GM19193 (cell line): ENCODE measurements around the gene LRRC30.

Experiments
- POLR2A ChIP-seq: IDR thresholded peaks from 4 replicates; pipeline ENCODE4 v1.6.1; 2011; ENCODE audit not compliant: insufficient read depth, insufficient read length; ENCODE audit errors: extremely low read depth

The LRRC30 gene

DNA sequence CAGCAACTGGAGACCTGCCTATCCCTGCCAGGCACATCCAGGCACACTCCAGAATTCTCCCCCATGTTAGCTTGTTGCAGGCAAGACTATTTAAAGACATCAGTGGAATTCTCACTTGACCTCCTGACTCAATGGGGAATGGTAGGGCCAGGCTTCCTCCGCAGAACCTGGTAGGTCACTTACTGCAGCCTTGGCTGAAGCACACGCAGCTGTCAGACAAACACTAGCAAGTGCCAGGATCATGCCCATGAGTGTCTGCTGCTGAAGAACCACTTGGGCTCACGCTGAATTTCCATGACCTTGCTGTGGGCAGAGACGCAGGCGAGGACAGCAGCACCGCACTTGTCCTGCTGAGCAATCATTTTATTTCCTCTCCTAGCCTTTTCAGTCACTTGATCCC is 3.2 kb downstream of the LRRC30 start:
- no peak for TF ChIP-seq POLR2A

DNA sequence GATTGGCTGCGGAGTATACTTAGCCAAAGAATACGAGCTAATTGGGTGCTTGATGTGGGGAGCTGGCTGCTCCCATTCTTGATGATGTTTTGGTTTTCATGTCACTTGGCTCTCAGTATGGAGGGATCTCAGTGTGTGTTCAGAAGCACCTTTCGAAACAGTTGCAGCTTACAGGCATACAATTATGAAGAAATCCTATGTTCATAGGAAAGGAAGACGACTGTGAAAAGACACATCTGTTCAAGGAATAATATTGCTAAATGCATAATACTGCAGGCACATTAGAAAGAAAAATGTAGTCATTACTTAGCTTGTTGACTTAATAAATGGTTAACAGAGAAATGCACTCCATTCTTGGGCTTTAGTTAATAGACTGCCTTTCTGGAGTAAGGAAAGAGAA is 4.1 kb downstream of the LRRC30 start:
- no peak for TF ChIP-seq POLR2A

DNA sequence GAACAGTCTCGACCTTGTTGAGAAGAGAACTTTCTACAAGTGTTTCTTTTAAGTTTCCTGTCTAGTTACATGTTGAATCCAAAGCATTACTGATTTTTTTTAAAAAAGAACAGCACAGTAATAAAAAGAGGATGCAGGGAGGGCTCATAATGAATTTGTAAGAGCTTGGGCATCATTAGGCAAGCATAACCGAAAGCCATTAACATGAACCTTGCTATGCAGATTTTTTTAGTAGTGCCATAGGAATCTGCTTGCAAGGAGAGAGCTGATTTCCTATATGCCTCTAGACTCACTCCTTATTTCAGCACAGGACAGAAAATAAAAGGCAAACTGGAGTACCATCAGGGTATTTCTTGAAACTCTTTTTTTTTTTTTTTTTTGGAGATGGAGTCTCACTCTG is 5.2 kb downstream of the LRRC30 start:
- TF ChIP-seq POLR2A, result no peak

DNA sequence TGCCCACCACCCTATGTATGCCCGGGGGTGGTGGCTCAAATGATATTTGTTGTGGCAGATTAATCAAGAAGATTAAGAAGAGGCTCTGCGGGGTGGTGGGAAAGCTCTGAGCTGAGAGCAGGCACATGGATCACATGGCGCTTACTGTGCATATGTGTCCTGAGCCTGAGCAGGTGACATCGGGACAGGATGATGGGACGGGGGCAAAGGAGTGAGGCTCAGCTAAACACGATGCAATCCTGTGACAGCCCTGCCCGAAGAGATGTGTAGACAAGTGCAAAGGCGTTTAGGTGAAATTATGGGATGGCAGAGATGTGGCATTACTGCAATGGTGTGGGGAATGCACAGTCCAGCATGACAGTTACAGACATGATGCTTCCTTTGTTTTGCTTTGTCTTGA is 6.0 kb downstream of the LRRC30 start:
- TF ChIP-seq POLR2A, result no peak

DNA sequence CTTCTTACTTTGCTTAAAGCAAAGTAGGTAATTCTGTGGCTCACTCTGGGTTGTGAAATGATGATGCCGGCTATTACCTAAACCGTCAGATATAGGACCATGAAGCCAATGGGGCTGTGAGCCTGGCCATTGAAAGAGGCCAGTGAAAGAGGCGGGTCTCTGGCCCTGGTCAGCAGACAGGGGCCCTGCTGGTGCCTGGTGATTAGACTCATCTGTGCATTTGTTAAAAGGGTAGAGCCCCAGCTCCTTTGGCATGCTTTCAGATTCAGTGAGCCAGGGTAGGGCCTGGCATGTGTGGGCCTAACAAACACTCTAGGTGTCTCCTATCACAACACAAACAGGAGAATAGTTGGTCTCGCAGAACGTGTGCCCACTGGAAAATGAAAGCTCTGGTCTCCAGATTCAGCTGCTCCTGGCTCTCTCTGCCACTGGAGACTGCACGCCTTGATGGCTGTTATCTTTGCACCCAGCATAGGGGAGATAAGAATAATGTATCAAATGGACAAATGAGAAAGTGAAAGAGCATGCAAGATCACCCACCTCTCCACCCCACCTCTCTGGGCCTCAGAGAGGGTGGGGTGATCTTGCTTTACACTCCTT is 6.9 kb downstream of the LRRC30 start:
- no peak for TF ChIP-seq POLR2A

DNA sequence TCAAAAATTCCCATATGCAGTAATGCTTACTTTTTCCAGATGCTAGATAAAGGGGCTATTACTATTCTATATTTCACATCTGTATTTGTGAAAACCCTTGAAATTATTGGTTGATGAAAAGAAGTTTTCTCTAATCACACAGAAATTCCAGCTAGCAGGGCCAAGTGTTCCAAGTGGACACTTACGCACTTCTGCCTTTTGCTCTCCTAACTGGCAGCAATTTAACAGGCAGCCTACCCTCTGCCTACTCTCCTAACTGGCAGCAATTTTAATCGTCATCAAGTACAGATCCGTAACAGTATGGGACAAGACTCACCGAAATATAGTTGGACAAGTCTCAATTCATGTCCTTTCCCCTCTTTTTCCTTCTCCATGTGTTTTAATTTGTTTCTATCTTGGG is 12.0 kb downstream of the LRRC30 start:
- no peak for TF ChIP-seq POLR2A

DNA sequence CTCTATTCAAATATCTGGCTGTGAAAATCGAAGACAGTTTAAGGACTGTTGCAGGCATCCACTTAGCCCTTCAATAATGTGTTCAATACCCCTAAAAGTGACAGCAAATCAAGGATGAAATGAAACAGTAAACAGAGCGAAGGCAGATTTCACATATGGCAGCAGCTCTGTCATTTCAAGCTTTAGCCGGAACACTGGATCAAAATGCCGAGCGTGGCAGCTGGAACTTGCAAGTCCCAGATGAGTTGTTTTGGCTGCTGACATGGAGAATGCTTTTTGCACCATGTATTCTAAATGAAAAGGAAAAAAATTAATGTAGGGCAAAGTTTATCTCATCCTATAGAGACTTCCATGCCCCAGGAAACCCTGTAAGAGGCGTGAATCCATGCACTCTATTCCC is 18.0 kb downstream of the LRRC30 start:
- no peak for TF ChIP-seq POLR2A

DNA sequence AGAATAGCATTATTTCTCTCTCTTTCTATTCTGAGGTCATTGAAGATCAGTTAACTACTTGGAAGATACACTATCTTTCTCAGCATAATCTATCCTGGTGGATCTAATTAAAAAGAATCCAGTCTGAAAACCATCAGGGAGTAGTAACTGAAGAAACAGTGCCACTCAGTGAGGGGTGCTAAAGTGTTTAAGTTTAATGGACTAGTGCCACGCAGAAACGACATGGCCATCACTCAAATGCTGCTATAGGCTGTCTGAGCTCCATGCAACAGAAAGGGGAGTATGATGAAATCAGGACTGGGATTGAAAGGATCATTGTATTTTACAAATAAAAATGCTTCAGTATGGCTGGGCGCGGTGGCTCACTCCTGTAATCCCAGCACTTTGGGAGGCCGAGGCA is 23.3 kb downstream of the LRRC30 start:
- TF ChIP-seq POLR2A, result no peak

DNA sequence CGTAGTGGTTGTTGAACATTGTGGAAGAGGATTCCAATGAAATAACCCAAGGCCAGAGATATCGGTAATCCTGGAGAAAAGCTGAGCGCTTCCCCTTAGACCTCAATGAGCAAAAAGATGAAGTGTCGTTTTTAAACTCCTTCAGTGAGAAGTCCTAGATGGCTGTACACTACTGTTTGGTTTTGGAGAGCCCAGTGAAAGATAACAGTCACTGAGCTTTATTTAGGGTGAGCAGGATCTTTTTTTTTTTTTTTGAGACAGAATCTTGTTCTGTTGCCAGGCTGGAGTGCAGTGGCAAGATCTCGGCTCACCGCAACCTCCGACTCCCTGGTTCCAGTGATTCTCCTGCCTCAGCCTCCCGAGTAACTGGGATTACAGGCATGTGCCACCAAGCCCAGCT is 24.2 kb downstream of the LRRC30 start:
- no peak for TF ChIP-seq POLR2A

DNA sequence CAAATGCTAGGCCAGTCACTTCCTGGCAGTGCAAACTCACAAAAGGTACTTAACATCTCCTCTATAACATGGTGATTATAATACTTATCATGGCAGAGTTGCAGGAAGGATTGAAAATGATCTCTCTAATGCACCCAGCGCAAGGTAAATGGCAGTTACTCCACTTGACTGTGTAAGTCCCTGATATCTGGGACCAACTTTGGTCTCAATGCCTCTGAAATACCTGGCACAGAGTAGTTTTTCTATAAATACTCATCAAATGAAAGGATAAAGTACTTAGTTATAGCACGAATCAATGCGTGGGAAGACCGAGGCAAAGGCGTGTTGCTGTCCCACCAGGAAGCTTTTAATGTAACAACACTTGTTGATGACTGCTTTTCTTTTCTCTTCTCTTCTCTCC is 24.8 kb downstream of the LRRC30 start:
- TF ChIP-seq POLR2A, result no peak

DNA sequence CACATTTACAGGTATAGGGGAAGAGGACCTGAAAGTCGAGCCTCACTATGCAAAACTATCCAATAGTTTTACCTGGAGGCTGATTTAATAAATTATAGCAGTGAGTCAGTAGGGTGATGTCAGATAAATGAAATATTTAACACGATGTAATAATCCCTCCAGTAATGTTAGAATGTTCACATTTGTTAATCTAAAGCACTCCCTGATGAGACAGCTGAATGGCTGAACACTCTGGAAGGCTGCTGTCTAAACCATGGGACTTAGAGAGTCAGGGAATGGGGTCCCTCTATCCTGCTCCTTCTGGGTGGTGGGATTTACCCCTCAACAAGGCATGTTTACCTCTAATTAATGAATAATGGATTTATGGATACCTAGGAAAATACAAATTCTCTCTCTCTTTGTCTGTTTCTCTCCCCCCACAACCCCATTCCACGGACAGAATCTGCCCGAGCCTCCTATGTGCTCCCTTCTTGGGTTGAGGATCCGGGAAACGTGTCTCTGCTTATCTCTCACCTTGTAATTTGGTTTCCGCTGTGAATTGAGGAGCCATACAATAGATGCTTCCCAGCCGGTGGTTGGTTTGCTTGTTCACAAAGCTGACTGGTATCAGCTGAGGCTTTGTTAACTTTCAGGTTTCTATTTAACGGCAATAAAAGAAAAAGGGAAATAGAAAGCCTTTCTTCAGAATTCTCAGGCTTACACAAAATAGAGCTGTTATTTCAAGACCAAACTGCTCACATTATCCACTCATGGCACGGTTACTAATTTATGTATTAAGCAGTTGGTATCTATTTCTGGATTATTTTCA is 25.9 kb downstream of the LRRC30 start:
- TF ChIP-seq POLR2A, result no peak

DNA sequence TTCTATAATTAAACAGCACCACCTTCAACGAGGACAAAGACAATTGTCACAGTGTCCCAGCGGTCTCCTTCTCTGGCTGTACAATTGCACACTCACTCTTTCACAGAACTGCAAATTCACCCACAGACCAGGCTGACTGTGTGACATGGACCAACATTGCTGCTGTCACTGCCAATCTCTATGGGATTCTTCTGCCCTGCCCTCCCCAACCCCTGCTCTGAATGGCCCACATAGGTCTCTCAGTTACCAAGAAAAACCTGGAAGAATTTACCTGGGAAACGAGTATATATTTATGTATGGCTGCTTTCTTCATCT is 26.5 kb downstream of the LRRC30 start:
- no peak for TF ChIP-seq POLR2A

DNA sequence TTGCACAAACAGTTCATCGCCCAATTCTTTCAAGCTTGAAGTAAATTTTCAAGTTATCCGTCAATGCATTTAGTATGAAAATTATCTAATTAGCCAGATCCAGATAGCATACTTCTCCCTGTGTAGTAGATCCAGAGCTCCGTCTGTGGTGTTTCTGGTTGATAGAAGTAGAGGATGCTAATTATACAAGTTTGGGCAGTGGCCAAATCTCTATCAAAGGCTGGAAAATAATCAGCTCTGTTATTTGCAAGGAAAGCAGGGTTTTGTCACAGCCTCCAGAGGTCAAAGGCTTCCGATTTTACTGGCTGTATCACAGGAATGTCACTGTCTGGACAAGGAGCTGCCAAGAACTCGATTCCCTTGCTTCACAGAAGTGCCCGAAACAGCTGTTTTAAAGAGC is 28.6 kb downstream of the LRRC30 start:
- no peak for TF ChIP-seq POLR2A

DNA sequence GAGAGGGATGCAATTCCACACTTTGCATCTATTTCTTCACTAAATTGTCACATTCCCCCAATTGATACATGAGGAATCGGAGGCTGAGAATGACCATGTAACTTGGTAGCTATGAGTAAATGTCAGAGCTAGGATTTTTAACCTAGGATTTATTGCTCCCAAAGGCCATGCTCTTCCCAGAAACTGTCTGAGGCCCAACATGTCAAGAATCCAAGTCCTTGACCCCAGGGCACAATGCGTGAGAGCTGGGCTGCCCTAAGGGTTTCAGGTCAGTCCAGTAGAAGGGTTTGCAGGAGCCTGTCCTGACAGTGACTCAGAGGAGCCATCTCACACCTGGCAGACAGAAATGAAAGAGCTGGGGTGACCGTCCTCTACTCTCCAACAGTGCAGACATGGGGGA is 30.3 kb downstream of the LRRC30 start:
- TF ChIP-seq POLR2A, result no peak

DNA sequence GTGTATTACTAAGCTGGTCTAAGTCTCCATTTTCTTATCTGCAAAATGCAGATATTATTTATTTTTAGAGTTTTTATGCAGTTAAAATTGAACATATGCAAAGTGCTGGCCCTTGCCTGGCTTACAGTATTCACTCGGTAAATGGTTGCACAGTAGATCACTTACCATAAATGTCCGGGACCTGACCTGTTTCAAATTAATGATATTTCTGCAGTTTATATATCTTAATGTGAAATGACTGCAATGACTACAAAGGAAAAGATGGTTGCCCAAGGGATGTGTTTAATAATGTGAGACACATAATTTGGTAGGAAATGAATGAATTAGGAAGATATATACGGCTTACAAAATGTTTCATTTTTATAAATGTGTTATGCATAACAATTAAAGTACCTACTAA is 37.1 kb downstream of the LRRC30 start:
- no peak for TF ChIP-seq POLR2A

DNA sequence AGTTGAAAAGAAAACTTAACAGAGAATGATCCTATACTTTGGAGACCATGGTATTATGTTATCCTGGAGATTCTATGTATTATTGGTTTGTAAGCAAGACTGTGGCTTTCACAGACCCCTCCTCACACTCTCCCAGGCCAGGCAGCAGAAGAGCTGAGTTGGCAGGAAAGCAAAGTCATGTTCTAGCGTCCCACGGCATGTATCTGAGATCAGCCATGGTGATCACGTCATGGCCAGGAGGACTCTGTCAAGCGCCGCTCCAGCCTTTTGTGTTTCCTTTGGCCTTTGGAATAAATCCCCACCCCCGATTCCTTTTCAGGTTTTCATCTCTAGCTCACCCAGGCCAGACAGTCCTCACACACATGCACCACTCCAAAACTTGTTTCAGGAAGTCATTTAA is 39.1 kb downstream of the LRRC30 start:
- no peak for TF ChIP-seq POLR2A

DNA sequence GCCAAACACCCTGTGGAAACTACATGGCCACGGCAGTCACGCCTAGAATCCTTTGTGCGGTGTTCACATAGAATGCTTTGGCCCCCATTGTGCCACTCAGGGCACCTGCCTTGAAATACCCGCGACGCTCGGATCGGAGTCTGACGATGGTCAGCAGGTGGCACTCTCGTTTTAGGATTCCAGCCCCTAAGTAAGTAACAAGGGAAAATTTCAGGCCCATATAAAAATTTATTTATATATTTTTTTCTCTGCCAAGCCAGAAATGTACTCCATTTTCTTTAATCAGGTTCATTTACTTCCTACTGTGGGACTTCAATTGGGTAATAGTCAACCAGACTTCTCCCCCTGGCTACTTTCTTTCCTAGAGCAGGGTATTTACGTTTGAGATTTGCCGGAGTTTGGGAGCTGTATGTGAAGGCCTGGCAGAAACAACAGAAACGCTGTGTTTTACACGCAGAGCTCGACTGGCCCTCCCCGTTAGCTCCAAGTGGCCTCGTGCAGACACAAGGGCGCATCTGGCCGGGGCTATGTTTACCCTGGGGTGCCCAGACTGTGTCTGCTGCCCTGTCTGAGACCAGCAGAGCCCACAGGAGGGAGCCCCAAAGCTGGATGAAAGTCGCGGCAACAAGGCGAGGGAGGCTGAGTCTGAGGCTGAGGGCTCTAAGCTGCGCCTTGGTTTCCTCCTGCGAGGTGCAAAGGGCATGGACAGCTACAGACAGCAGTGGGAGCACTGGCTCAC is 41.6 kb downstream of the LRRC30 start:
- TF ChIP-seq POLR2A, result no peak

DNA sequence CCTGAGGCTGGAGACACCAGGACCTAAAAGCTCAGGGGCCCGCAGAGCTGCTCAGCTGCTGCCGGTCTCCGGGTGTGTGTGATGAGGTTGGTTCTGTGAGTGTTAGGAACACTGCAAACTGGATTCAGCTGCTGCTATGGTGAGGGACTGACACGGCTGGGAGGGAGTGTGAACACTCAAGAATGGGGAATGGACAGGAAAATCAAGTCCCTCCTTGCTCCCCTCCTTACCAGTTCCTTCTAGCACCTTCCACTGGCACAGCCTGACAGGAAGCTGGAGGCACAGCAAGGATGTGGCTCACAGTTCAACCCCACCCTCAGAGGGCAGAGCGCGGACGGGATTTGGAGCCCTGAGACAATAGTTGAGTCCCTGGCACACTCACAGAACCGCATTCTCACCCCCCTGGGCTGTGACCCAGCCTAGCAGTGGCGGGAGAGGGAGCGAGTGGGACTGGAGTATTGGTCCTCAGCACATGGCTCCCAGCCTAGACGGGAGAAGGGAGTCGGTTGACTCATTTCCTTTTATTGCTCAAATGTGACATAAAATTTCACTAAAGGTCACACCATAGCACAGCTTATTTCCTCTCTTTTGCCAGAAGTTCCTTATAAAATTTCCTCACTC is 42.5 kb downstream of the LRRC30 start:
- TF ChIP-seq POLR2A, result no peak
